GM12872 (cell line): ENCODE measurements around the gene PSTPIP1.

Experiments
- TF ChIP-seq, protein P1 (sequence below): IDR thresholded peaks from 3 replicates; pipeline ENCODE4 v1.5.1; 2011; ENCODE audit warnings: low read depth, mild to moderate bottlenecking, low read length, moderate library complexity; ENCODE audit not compliant: insufficient read depth

PSTPIP1 gene

DNA sequence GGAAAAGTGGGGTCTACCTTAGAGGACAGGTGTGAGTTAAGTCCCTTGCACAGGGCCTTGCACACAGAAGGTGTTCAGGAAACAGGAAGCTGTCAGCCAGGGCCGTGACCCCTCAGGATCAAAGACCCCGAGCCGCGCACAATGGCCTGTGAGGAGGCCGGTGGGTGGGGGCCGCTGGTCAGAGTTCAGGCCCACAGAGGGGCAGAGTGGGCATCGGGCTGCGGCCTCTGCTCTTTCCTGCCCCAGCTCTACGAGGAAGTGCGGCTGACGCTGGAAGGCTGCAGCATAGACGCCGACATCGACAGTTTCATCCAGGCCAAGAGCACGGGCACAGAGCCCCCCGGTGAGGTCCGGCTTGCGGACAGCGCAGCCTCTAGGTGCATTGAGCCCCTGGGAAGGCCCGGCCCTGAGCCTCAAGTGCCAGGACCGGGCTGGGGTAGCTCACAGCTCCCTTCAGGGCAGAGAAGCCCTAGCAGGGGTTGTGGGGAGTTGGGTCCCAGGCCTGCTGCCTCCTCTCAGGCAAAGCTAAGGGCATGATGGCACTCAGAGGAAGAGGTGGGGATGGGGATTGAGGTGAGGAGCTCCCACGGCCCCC, 37.2 kb downstream of the PSTPIP1 start:
- TF ChIP-seq, protein P1, sequence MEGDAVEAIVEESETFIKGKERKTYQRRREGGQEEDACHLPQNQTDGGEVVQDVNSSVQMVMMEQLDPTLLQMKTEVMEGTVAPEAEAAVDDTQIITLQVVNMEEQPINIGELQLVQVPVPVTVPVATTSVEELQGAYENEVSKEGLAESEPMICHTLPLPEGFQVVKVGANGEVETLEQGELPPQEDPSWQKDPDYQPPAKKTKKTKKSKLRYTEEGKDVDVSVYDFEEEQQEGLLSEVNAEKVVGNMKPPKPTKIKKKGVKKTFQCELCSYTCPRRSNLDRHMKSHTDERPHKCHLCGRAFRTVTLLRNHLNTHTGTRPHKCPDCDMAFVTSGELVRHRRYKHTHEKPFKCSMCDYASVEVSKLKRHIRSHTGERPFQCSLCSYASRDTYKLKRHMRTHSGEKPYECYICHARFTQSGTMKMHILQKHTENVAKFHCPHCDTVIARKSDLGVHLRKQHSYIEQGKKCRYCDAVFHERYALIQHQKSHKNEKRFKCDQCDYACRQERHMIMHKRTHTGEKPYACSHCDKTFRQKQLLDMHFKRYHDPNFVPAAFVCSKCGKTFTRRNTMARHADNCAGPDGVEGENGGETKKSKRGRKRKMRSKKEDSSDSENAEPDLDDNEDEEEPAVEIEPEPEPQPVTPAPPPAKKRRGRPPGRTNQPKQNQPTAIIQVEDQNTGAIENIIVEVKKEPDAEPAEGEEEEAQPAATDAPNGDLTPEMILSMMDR: no peak

DNA sequence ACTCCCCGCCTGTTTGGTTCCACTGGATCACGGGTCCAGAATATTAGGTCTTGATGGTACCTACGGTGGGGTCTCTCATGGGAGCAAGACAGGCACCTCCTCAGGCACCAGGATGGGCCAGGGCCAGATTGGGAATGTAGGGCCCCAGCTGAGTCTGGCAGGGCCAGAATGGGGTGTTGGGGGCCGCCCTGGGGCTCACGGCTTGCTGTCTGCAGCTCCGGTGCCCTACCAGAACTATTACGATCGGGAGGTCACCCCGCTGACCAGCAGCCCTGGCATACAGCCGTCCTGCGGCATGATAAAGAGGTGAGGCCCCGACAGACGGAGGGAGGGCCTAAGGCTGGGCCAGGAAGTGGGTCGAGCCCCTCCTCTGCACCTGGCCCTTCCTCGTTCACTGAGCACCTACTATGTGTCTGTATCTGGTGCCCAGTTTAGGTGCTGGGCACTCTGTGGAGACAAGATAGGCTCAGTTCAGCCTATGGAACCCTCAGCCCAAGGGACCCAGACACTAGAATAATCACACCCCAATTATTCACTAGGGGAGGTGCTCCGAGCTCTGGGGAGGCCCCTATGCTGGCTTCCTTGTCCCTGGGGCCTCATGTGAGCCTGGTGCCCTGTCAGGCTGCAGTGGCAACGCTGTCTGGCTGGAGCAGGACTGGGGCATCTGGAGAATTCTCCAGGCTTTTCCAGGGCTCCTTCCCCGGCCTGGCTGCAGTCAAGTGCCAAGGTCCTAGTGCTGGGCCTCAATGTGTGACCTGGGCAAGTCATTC, 37.9 kb downstream of the PSTPIP1 start:
- TF ChIP-seq, protein P1: no peak

DNA sequence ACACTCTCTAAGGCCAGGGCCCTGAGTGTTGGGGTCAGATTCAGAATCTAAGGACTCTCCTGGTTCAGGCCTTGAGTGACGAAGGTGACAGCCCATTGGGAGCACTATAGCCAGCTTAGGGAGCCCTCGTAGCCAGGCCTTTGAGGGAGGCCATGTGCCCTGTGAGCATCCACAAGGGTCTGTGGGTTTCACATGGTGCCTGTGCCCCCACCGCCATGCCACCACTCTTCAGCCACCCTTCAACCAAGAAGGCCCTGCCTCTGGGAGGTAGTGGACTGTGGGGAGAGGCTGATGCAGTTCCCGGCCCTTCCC, 38.4 kb downstream of the PSTPIP1 start:
- TF ChIP-seq, protein P1: no peak

GRCh38 chr15:77033729-77034671, 39.1 kb downstream of the PSTPIP1 start:
- TF ChIP-seq, protein P1: no peak

GRCh38 chr15:77034695-77035489, 40.0 kb downstream of the PSTPIP1 start:
- TF ChIP-seq, protein P1: peak; percentile 76

DNA sequence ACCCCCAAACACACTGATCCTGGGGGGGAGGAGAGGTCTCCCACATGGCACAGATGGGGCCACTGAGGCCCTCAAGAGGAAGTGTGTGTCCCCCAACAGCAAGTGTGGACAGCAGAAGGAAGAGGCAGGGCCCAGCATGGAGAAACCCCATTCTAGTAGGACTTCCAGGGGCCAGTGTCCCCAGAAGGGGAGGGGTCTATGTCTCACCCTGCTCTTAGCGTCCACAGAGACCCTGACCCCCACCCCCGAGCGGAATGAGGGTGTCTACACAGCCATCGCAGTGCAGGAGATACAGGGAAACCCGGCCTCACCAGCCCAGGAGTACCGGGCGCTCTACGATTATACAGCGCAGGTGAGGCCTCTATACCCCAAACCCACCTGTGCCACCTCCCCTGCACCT, 40.7 kb downstream of the PSTPIP1 start:
- TF ChIP-seq, protein P1: no peak
